Muscle of leg (tissue), 11 donors: ENCODE results near the gene CD300LD. TPM values are rescaled to one million over a fixed set of nuclear protein-coding genes. Genes with fewer than 3 reads are reported as not detected.

Source experiments
- DNase-seq: peaks from one replicate; pipeline ENCODE4 v3.0.0; 2013
- H3K27ac ChIP-seq: one replicate; pipeline ENCODE4 v1.5.1; 2013; ENCODE audit warnings: mild to moderate bottlenecking, low read length, control low read depth
- H3K27me3 ChIP-seq: one replicate; pipeline ENCODE4 v1.6.1; 2013; ENCODE audit warnings: low read length; ENCODE audit not compliant: control insufficient read depth, insufficient read depth
- H3K36me3 ChIP-seq: one replicate; pipeline ENCODE4 v1.6.1; 2013; ENCODE audit warnings: low read length; ENCODE audit not compliant: control insufficient read depth, insufficient read depth
- H3K4me1 ChIP-seq: one replicate; pipeline ENCODE4 v1.6.1; 2013; ENCODE audit warnings: low read length; ENCODE audit not compliant: control insufficient read depth, insufficient read depth
- H3K4me3 ChIP-seq: one replicate; pipeline ENCODE4 v1.5.1; 2013; ENCODE audit warnings: low read length, control low read depth
- H3K9me3 ChIP-seq: replicated peaks from 2 replicates; pipeline ENCODE4 v1.6.1; 2013; ENCODE audit warnings: low read depth, low read length; ENCODE audit not compliant: control insufficient read depth
- WGBS: methylation state at CpG from one replicate; pipeline ENCODE4 v1.1.5; 2013; ENCODE audit warnings: missing lambda C conversion rate; ENCODE audit not compliant: insufficient coverage; 5-methylcytosine and 5-hydroxymethylcytosine counted together
- polyA plus RNA-seq, 8 donors: library from polyadenylated mRNA; unstranded; fragments of 120-200 nt; gene quantifications; one replicate each; pipeline versions ENCODE4 v1.2.1 to v1.2.3, GENCODE V29; 2013; ENCODE audit warnings: inconsistent platforms in 1 of 8, low replicate concordance in 1 of 8; ENCODE audit not compliant: insufficient read length in 8 of 8, insufficient read depth in 1 of 8
- total RNA-seq: library from RNA; stranded (reverse); fragments of 120-200 nt; gene quantifications from one replicate; pipeline ENCODE4 v1.2.4, GENCODE V29; 2013

CD300LD gene
- total and polyA plus RNA-seq, 9 donors: not detected

DNA sequence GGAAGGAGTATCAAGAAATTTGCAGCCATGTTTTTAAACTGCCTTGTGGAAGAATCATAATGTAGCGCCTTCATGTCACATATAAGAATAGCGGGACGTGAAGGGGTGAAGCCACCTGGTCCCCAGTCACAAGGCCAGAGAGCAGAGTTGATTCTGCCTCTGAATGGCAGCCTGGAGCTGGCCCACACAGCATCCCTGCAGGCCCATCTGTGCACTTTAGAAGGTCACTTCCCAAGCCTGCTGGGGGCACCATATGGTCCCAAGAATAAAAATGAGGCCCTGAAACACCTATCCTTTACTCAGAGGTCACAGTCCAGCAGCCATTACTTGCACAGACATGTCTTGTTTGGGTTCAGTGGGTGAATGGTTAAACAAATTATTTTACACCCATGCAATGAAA lies 16.4 kb upstream of the CD300LD start:
- H3K4me3 ChIP-seq: no peak overlapping the region
- H3K4me1 ChIP-seq: no peaks in the 10 kb centered on the region
- DNase-seq: no peak
- H3K27ac ChIP-seq: no peak overlapping the region
- no peaks in the 10 kb centered on the region for H3K36me3 ChIP-seq
- WGBS: 95% methylated on average over 3 of the region's 3 CpGs
- H3K9me3 ChIP-seq: no peaks in the 10 kb centered on the region
- peaks cover 15% of the 10 kb centered on the region for H3K27me3 ChIP-seq

DNA sequence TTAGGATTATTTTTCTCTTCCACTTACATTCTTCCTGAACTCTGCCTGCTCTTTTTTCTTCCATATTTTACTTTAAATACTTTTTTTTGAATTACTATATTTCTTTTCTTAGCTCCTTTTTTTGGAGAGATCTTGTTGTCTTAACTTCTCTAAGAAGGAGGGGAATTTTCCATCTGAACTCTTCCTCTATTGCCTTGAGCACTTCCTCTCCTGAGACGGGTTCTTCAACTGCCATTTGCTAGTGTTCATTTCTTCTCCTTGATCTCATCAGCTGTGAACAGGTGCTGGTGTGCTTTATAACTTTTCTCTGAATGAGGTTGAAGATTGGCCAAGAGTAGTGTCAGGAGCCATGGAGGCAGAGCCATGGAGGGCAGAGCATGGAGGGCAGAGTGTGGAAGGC lies 15.1 kb upstream of the CD300LD start:
- Histone ChIP-seq H3K9me3 (no peaks in the 10 kb centered on the region), H3K36me3 (no peaks in the 10 kb centered on the region), H3K4me1 (peaks cover 6% of the 10 kb centered on the region), H3K4me3 (no peak overlapping the region), H3K27me3 (peaks cover 17% of the 10 kb centered on the region), H3K27ac (no peak overlapping the region)
- DNase-seq: no peak
- no CpG with 5 or more reads among the region's 1 CpG for whole genome bisulfite sequencing

DNA sequence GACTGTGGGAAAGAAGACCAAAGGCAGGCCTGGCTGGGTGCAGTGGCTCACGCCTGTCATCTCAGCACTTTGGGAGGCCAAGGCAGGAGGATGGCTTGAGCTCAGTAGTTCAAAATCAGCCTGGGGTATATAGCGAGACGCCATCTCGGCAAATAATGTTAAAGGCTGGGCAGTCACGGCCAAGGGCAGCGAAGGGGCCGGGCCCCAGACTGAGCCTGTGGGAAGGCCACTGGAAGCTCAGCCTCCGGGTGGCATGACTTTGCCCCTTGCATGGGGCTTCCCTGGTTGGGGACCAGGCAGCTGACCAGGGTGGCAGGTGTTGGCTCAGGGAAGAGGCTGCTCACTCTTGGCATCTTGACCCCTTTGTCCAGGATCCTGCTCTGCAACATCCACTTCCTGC lies 14.0 kb upstream of the CD300LD start:
- H3K4me3 ChIP-seq: no peak overlapping the region
- H3K27me3 ChIP-seq: peaks cover 10% of the 10 kb centered on the region
- no peak overlapping the region for H3K27ac ChIP-seq
- peaks cover 7% of the 10 kb centered on the region for H3K4me1 ChIP-seq
- no peaks in the 10 kb centered on the region for H3K9me3 ChIP-seq
- H3K36me3 ChIP-seq: no peaks in the 10 kb centered on the region
- 87% methylated on average over 8 of the region's 8 CpGs for WGBS
- no peak for DNase-seq

- DNase-seq: peak; percentile 24
- 73% methylated on average over 6 of the region's 10 CpGs for WGBS
- no peak overlapping the region for H3K27ac ChIP-seq
Measured at GRCh38 chr17:74605361-74605760, 13.3 kb upstream of the CD300LD start.

GRCh38 chr17:74604761-74605160 lies 12.7 kb upstream of the CD300LD start:
- Histone ChIP-seq H3K4me1 (peaks cover 7% of the 10 kb centered on the region), H3K27me3 (peaks cover 10% of the 10 kb centered on the region), H3K9me3 (no peaks in the 10 kb centered on the region), H3K36me3 (no peaks in the 10 kb centered on the region), H3K4me3 (no peak overlapping the region), H3K27ac (no peak overlapping the region)
- WGBS: 75% methylated on average over 4 of the region's 10 CpGs
- no peak for DNase-seq

More at GRCh38 chr17:74605361-74605760, 13.3 kb upstream of the CD300LD start:
- H3K4me3 ChIP-seq: no peak overlapping the region
- H3K36me3 ChIP-seq: no peaks in the 10 kb centered on the region
- peaks cover 10% of the 10 kb centered on the region for H3K27me3 ChIP-seq
- H3K4me1 ChIP-seq: peaks cover 7% of the 10 kb centered on the region
- no peaks in the 10 kb centered on the region for H3K9me3 ChIP-seq

DNA sequence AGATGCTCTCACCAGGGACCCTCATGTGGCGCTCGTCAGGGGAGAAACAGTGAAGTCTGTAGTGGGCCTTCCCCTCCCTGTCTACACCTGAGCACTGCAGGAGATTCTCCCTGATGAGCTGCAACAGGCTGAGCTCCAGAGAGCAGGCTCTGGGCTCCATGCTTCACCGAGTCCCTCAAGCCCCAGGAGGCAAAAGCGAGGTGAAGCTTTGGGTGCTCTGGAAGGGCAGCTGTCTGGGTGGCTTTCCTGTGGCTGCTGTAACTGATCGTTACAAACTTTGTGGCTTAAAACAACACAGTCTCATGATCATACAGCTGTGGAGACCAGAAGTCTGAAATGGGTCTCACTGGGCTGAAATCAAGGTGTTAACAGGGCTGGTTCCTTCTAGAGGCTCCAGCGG lies 12.1 kb upstream of the CD300LD start:
- H3K4me1 ChIP-seq: peaks cover 7% of the 10 kb centered on the region
- H3K36me3 ChIP-seq: no peaks in the 10 kb centered on the region
- no peak for DNase-seq
- H3K4me3 ChIP-seq: no peak overlapping the region
- H3K27ac ChIP-seq: no peak overlapping the region
- peaks cover 10% of the 10 kb centered on the region for H3K27me3 ChIP-seq
- 66% methylated on average over 4 of the region's 6 CpGs for WGBS
- H3K9me3 ChIP-seq: no peaks in the 10 kb centered on the region

GRCh38 chr17:74603746-74604145 lies 11.7 kb upstream of the CD300LD start:
- Histone ChIP-seq H3K4me3 (no peak overlapping the region), H3K27me3 (peaks cover 13% of the 10 kb centered on the region), H3K9me3 (no peaks in the 10 kb centered on the region), H3K27ac (no peak overlapping the region), H3K4me1 (peaks cover 7% of the 10 kb centered on the region), H3K36me3 (no peaks in the 10 kb centered on the region)
- no peak for DNase-seq
- WGBS: 64% methylated on average over 2 of the region's 5 CpGs

GRCh38 chr17:74603037-74603635 lies 11.1 kb upstream of the CD300LD start:
- H3K4me1 ChIP-seq: peaks cover 7% of the 10 kb centered on the region
- H3K36me3 ChIP-seq: no peaks in the 10 kb centered on the region
- WGBS: 48% methylated on average over 4 of the region's 6 CpGs
- no peak overlapping the region for H3K4me3 ChIP-seq
- H3K27ac ChIP-seq: no peak overlapping the region
- no peaks in the 10 kb centered on the region for H3K9me3 ChIP-seq
- peaks cover 12% of the 10 kb centered on the region for H3K27me3 ChIP-seq
- DNase-seq: peak; percentile 66

GRCh38 chr17:74601944-74602572 lies 10.0 kb upstream of the CD300LD start:
- Histone ChIP-seq H3K36me3 (no peaks in the 10 kb centered on the region), H3K27me3 (peaks cover 10% of the 10 kb centered on the region), H3K27ac (no peak overlapping the region), H3K4me3 (no peak overlapping the region), H3K4me1 (peaks cover 7% of the 10 kb centered on the region), H3K9me3 (no peaks in the 10 kb centered on the region)
- 48% methylated on average over 6 of the region's 12 CpGs for WGBS
- DNase-seq: peak; percentile 25

DNA sequence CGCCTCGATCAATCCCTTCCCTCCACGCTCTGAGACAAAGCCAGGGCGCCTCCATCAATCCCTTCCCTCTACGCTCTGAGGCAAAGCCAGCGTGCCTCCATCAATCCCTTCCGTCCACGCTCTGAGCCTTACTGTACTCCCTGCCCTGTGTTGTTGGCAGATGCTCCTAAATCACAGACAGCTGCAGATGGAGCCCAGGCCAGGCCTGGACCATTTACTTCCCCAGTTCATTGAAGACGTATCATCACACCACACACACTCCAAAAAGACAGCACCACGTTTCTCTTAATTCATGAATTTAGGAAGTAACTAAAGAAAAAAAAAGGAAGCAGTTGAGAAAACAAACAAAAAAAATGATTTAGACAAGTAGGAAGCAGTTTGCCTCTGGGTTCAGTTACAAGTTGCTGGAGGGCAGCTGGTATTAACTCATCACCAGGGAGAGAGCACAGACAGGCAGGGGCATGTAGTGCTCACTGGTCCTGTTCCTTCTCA lies 7.4 kb upstream of the CD300LD start:
- Histone ChIP-seq H3K4me3 (no peak overlapping the region), H3K27ac (no peak overlapping the region), H3K36me3 (no peaks in the 10 kb centered on the region), H3K9me3 (no peaks in the 10 kb centered on the region), H3K4me1 (peaks cover 7% of the 10 kb centered on the region), H3K27me3 (peaks cover 7% of the 10 kb centered on the region)
- 19% methylated on average over 8 of the region's 10 CpGs for WGBS
- DNase-seq: peak; percentile 61
